OCI-LY3 (cell line): ENCODE results near the gene MTCL1.

Experiments used
- EZH2phosphoT487 ChIP-seq: fragments of 200-600 bp; shearing (Covaris generic); IDR thresholded peaks from 2 replicates; pipeline ENCODE4 v1.6.1; 2018; ENCODE audit warnings: antibody characterized with exemption, mixed run types, low read depth
- TF ChIP-seq, protein P1 (sequence below): fragments of 200-600, 300-600 bp; sonication (generic); IDR thresholded peaks from 2 replicates; pipeline ENCODE4 v1.5.1; 2014; ENCODE audit warnings: antibody characterized with exemption, low read length, low read depth

DNA sequence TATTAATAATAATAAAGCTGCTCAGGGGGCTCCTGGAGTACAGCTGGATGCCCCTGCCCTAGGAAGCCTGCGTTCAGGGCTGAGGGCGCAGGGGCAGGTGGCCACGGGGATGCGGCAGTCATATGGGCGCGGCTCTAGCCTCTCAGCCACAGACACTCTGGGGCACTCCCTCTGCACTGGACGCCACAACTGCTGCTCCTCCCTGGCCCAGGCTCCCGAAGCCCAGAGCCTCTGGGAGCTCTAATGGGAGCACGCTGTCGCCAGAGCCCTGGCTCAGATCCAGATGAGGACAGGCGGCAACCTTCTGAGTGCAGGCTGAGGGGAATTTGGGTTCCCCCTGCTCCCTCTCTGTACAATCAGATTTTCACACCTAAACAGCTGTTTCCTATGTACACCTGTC, 93.6 kb downstream of the MTCL1 start:
- no peak for TF ChIP-seq EZH2phosphoT487
- TF ChIP-seq, protein P1, sequence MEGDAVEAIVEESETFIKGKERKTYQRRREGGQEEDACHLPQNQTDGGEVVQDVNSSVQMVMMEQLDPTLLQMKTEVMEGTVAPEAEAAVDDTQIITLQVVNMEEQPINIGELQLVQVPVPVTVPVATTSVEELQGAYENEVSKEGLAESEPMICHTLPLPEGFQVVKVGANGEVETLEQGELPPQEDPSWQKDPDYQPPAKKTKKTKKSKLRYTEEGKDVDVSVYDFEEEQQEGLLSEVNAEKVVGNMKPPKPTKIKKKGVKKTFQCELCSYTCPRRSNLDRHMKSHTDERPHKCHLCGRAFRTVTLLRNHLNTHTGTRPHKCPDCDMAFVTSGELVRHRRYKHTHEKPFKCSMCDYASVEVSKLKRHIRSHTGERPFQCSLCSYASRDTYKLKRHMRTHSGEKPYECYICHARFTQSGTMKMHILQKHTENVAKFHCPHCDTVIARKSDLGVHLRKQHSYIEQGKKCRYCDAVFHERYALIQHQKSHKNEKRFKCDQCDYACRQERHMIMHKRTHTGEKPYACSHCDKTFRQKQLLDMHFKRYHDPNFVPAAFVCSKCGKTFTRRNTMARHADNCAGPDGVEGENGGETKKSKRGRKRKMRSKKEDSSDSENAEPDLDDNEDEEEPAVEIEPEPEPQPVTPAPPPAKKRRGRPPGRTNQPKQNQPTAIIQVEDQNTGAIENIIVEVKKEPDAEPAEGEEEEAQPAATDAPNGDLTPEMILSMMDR, result no peak
